Tibial artery (tissue), 4 donors: ENCODE data around the gene BTBD6.
A peak's percentile ranks its signal among the peaks of the same experiment; 100 is the strongest.
"Not testable (repeated sequence)": the region's sequence is repeated elsewhere in the genome, so short reads cannot be mapped to it uniquely, and the experiment has no call there.

Experiments
- DNase-seq, 2 donors: peaks; one replicate each; pipeline ENCODE4 v3.0.0-alpha.2; 2019
- H3K27ac ChIP-seq, 2 donors: fragments of 200-600 bp; sonication (generic) in 1 of 2; 1 replicate in 1 of 2; 2 replicates in 1 of 2; pipeline ENCODE4 v1.5.1; 2018 to 2019; ENCODE audit warnings: mild to moderate bottlenecking in 1 of 2
- H3K27me3 ChIP-seq, 2 donors: fragments of 200-600 bp; sonication (generic) in 1 of 2; one replicate each; pipeline versions ENCODE4 v1.5.1 to v1.6.0; 2016 to 2019
- H3K36me3 ChIP-seq, 3 donors: fragments of 200-600 bp; sonication (generic) in 2 of 3; one replicate each; pipeline ENCODE4 v1.5.1; 2016 to 2019; ENCODE audit warnings: mild to moderate bottlenecking in 2 of 3
- H3K4me1 ChIP-seq, 4 donors: fragments of 200-600 bp; sonication (generic) in 2 of 4; 1 replicate in 3 of 4; 2 replicates in 1 of 4; pipeline ENCODE4 v1.5.1; 2016 to 2019
- H3K4me3 ChIP-seq, 2 donors: fragments of 200-600 bp; sonication (generic) in 1 of 2; 1 replicate in 1 of 2; 2 replicates in 1 of 2; pipeline ENCODE4 v1.5.1; 2018 to 2019; ENCODE audit warnings: mild to moderate bottlenecking in 2 of 2
- H3K9me3 ChIP-seq, 3 donors: fragments of 200-600 bp; sonication (generic) in 1 of 3; one replicate each; pipeline ENCODE4 v1.5.1; 2016 to 2019
- intact Hi-C: fragments of 100-400 bp; cut with DNase I; formaldehyde crosslinking; loops from one replicate; pipeline ENCODE4 v1.15.0; 2023; ENCODE audit warnings: low total_unique reads
- TF ChIP-seq, protein P1 (sequence below), 2 experiments: fragments of 200-600 bp in 1 of 2; fragments of 450-650 bp in 1 of 2; IDR thresholded peaks; one replicate each; pipeline ENCODE4 v1.5.1; 2017 to 2019; ENCODE audit warnings: antibody characterized with exemption in 2 of 2, mild to moderate bottlenecking in 1 of 2, moderate library complexity in 1 of 2

The BTBD6 gene

DNA sequence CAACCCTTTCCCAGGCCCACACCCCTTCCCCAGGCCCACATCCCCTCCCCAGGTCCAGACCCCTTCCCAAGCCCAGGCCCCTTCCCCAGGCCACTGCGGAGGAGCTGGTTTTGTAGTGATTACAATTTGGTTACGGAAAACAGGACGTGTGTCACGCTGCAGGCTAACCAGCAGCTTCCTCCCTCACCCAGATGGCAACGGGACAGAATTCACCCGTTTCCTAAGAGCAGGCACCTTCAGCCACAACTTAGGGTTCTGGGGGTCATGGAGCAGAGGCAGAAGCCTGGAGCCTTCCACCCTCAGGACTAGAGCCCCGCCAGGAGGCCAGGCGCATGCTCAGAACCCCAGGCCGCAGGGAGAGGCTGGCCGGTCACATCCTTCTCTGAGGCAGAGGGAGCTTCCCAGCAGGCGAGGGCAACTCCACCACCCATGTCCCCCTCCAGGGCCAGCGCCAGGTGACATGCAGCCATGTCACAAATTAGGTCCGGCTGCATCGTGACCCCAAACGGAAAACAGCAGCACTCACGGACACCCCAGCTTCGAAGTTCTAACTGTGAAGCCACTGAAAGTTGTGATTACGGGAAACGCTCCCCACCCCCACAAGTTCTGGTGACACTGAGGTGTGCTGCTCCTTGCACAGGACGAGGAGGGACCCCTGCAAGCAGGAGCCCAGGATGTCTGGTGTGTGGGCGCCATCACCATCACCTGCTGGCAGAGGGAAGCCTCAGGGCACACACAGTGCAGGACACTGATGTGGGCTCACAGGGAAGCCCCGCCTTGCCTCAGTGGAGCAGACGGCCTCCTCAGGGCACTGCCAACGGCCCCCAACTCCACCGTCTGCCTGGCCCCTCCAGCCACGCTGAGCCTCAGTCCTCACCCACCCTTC is 44.7 kb downstream of the BTBD6 start:
- H3K36me3 ChIP-seq = no peaks in the 10 kb centered on the region
- peaks cover 0 to 21% (median 9%) of the 10 kb centered on the region in 4 donors for H3K4me1 ChIP-seq
- TF ChIP-seq, protein P1, sequence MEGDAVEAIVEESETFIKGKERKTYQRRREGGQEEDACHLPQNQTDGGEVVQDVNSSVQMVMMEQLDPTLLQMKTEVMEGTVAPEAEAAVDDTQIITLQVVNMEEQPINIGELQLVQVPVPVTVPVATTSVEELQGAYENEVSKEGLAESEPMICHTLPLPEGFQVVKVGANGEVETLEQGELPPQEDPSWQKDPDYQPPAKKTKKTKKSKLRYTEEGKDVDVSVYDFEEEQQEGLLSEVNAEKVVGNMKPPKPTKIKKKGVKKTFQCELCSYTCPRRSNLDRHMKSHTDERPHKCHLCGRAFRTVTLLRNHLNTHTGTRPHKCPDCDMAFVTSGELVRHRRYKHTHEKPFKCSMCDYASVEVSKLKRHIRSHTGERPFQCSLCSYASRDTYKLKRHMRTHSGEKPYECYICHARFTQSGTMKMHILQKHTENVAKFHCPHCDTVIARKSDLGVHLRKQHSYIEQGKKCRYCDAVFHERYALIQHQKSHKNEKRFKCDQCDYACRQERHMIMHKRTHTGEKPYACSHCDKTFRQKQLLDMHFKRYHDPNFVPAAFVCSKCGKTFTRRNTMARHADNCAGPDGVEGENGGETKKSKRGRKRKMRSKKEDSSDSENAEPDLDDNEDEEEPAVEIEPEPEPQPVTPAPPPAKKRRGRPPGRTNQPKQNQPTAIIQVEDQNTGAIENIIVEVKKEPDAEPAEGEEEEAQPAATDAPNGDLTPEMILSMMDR (IDR thresholded peaks at IDR 0.05) = no peak
- H3K9me3 ChIP-seq = no peaks in the 10 kb centered on the region
- intact Hi-C loops = no loop called here
- H3K27me3 ChIP-seq = no peaks in the 10 kb centered on the region
- H3K4me3 ChIP-seq = no peak overlapping the region
- H3K27ac ChIP-seq = no peak overlapping the region
- no peak for DNase-seq

DNA sequence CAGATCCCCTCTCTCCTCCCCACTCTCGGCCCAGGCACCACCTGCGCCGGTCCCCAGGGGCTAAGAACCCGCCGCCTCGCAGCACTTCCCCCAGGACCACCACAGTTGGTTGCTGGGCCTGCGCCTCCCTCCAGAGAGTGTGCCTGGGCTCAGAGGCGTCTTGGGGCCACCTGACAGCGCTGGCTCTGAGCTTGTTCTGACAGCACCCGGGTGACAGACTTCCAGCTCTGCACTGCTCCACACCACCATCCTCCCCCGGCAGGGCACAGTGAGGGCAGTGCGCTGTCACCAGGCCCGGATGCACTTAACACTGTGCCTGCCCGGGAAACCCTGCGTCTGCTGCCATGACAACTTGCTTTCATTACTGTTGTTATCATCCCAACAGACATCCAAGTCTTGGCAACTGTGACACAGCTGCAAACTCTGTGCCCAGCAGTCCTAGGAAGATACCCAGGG is 45.8 kb downstream of the BTBD6 start:
- H3K27me3 ChIP-seq = no peaks in the 10 kb centered on the region
- DNase-seq = no peak
- H3K36me3 ChIP-seq = no peaks in the 10 kb centered on the region
- TF ChIP-seq, protein P1 (IDR thresholded peaks at IDR 0.05) = no peak
- no peak overlapping the region for H3K4me3 ChIP-seq
- H3K4me1 ChIP-seq = peaks cover 0 to 28% (median 15%) of the 10 kb centered on the region in 4 donors
- no peaks in the 10 kb centered on the region for H3K9me3 ChIP-seq
- intact Hi-C loops = no loop called here
- no peak overlapping the region for H3K27ac ChIP-seq

DNA sequence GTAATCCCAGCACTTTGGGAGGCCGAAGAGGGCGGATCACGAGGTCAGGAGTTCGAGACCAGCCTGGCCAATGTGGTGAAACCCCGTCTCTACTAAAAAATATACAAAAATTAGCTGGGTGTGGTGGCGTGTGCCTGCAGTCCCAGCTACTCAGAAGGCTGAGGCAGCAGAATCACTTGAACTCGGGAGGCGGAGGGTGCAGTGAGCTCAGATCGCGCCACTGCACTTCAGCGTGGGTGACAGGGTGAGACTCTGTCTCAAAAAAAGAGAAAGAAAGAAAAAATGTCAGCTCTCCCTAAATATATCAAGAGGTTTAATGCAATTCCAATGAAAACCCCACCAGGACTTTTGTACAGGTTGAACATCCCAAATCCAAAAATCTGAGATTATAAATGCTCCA is 49.0 kb downstream of the BTBD6 start:
- DNase-seq, H3K9me3 ChIP-seq, H3K36me3 ChIP-seq, H3K27ac ChIP-seq, H3K27me3 ChIP-seq, intact Hi-C loops, H3K4me3 ChIP-seq: not testable (repeated sequence)
- peaks cover 0 to 39% (median 27%) of the 10 kb centered on the region in 4 donors for H3K4me1 ChIP-seq

DNA sequence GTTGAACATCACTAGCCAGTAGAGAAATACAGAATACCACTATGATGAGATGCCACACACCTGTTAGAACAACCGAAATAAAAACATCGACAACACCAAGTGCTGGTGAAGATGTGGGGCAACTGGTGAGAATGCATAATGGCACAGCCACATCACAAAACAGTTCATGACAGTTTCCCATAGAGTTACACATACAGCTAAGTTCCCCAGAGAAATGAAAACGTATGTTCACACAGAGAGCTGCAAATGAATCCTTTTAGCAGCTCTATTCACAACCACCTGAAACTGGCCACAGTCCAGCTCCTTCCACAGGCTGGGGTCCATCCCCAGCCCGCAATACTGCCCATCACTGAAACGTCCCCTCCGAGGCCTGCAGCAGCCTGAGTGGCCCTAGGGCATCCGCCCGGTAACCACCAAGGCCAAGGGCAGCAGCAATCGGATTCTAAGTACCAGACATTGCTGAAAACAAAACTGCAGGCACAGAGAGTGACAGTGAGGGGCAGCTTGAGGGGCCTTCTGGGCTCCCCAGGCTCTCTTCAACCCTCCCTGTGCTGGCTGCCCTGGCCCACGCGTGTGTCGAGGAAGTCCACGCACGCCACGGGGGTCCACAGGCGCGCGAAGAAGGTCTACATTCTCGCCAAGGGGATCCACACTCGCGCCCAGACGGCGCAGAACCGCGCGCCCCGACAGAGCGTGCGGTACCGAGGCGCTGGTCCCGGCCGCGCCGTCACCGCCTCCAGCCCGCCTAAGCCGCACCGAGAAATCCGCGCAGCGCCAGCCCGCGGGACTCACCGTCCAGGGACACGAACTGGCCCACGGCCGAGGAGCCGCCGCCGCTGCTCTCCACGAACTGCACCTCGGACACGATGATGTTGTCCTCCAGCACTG is 51.6 kb downstream of the BTBD6 start:
- no peak for DNase-seq
- Histone ChIP-seq H3K27ac (peak overlapping the region; percentile 85 to 87), H3K4me1 (peaks cover 0 to 23% (median 15%) of the 10 kb centered on the region in 4 donors), H3K36me3 (no peaks in the 10 kb centered on the region), H3K9me3 (no peaks in the 10 kb centered on the region), H3K4me3 (peak overlapping the region; percentile 60 to 69), H3K27me3 (no peaks in the 10 kb centered on the region)
- TF ChIP-seq, protein P1 (IDR thresholded peaks at IDR 0.05) = no peak
- intact Hi-C loops = loop anchor here (10.0 kb wide), 1 partner anchor 195 kb away; the partner anchor contains the start of gene TEDC1
